Esophagus squamous epithelium (tissue), 5 donors: Measurements from ENCODE around the gene FGGY. TPM values are rescaled to one million over a fixed set of nuclear protein-coding genes. Genes with fewer than 3 reads are reported as not detected.

ENCODE experiments used
- DNase-seq: peaks from one replicate; lab custom pipeline; 2025; lab: John Stamatoyannopoulos, UW
- H3K27ac ChIP-seq, 4 donors: fragments of 200-600 bp; sonication (generic); one replicate each; pipeline ENCODE4 v1.5.1; 2016 to 2019; ENCODE audit warnings: mild to moderate bottlenecking in 1 of 4
- H3K27me3 ChIP-seq, 4 donors: fragments of 200-600 bp; sonication (generic); 1 replicate in 3 of 4; 2 replicates in 1 of 4; pipeline versions ENCODE4 v1.5.1 to v1.6.0; 2017 to 2021; ENCODE audit warnings: antibody characterized with exemption in 1 of 4
- H3K36me3 ChIP-seq, 3 donors: fragments of 200-600 bp; sonication (generic); one replicate each; pipeline ENCODE4 v1.5.1; 2016 to 2019
- H3K4me1 ChIP-seq, 3 donors: fragments of 200-600 bp; sonication (generic); one replicate each; pipeline ENCODE4 v1.5.1; 2017 to 2019
- H3K4me3 ChIP-seq, 4 donors: fragments of 200-600 bp; sonication (generic); 1 replicate in 3 of 4; 2 replicates in 1 of 4; pipeline ENCODE4 v1.5.1; 2016 to 2019; ENCODE audit warnings: mild to moderate bottlenecking in 2 of 4, moderate library complexity in 1 of 4
- H3K9me3 ChIP-seq, 3 donors: fragments of 200-600 bp; sonication (generic); one replicate each; pipeline ENCODE4 v1.5.1; 2016 to 2019
- CTCF ChIP-seq, 6 experiments: fragments of 450-650 bp in 4 of 6; fragments of 200-600 bp in 2 of 6; sonication (generic) in 2 of 6; IDR thresholded peaks; one replicate each; pipeline ENCODE4 v1.5.1; 2016 to 2019; ENCODE audit warnings: antibody characterized with exemption in 6 of 6, mild to moderate bottlenecking in 4 of 6, moderate library complexity in 4 of 6
- POLR2A ChIP-seq, 4 donors: fragments of 450-650 bp; IDR thresholded peaks; one replicate each; pipeline ENCODE4 v1.6.1; 2017; ENCODE audit warnings: antibody characterized with exemption in 4 of 4, mild to moderate bottlenecking in 4 of 4, moderate library complexity in 3 of 4
- WGBS, 2 donors: methylation state at CpG; one replicate each; pipeline ENCODE4 v1.1.5; 2018; 5-methylcytosine and 5-hydroxymethylcytosine counted together
- intact Hi-C: fragments of 100-400 bp; cut with DNase I; formaldehyde crosslinking; loops from one replicate; pipeline ENCODE4 v1.15.0; 2022
- total RNA-seq, 4 donors: library from RNA; depleted of rRNA; stranded (reverse); fragments of >200 nt; gene quantifications; one replicate each; pipeline ENCODE4 v1.1.0, GENCODE V29; 2016
- donor health status: DM: yes; HTN: yes; CAD: no.

FGGY gene
- total RNA-seq, 4 donors from 2014 or later, result 6.0 to 18.1 (median 9.3) TPM

GRCh38 chr1:59752556-59753414 lies 455.9 kb downstream of the FGGY start:
- no peaks in the 10 kb centered on the region for H3K36me3 ChIP-seq
- H3K27ac ChIP-seq, result no peak overlapping the region
- no peak for DNase-seq
- H3K4me1 ChIP-seq, result peaks cover 6 to 30% (median 10%) of the 10 kb centered on the region in 3 donors
- no peak overlapping the region for H3K4me3 ChIP-seq
- 57 to 81% methylated on average over 5 of the region's 5 CpGs for WGBS, 2 donors
- H3K9me3 ChIP-seq, result no peaks in the 10 kb centered on the region
- TF ChIP-seq POLR2A (IDR thresholded peaks at IDR 0.05) (no peak), CTCF (IDR thresholded peaks at IDR 0.05) (no peak)
- intact Hi-C loops, result loop anchor here (10.0 kb wide), 1 partner anchor 1008 kb away; no protein-coding TSS in a partner anchor
- no peaks in the 10 kb centered on the region for H3K27me3 ChIP-seq

GRCh38 chr1:59755069-59755685 lies 458.3 kb downstream of the FGGY start:
- TF ChIP-seq POLR2A (IDR thresholded peaks at IDR 0.05), result no peak
- TF ChIP-seq CTCF (IDR thresholded peaks at IDR 0.05), result no peak
- H3K4me3 ChIP-seq, result no peak overlapping the region
- H3K9me3 ChIP-seq, result no peaks in the 10 kb centered on the region
- peaks cover 9 to 38% (median 10%) of the 10 kb centered on the region in 3 donors for H3K4me1 ChIP-seq
- 91 to 92% methylated on average over 9 of the region's 9 CpGs for WGBS, 2 donors
- intact Hi-C loops, result loop anchor here (10.0 kb wide), 1 partner anchor 1010 kb away; no protein-coding TSS in a partner anchor
- no peak overlapping the region for H3K27ac ChIP-seq
- no peak for DNase-seq
- H3K36me3 ChIP-seq, result no peaks in the 10 kb centered on the region
- H3K27me3 ChIP-seq, result no peaks in the 10 kb centered on the region

GRCh38 chr1:59757197-59757747 lies 460.4 kb downstream of the FGGY start:
- Histone ChIP-seq H3K27ac (no peak overlapping the region), H3K9me3 (no peaks in the 10 kb centered on the region), H3K27me3 (no peaks in the 10 kb centered on the region), H3K4me3 (no peak overlapping the region), H3K4me1 (peaks cover 0 to 39% (median 7%) of the 10 kb centered on the region in 3 donors), H3K36me3 (no peaks in the 10 kb centered on the region)
- no peak for TF ChIP-seq POLR2A (IDR thresholded peaks at IDR 0.05)
- TF ChIP-seq CTCF (IDR thresholded peaks at IDR 0.05), result no peak
- intact Hi-C loops, result loop anchor here (10.0 kb wide), 1 partner anchor 1012 kb away; no protein-coding TSS in a partner anchor
- no peak for DNase-seq
- WGBS, 2 donors, result 88 to 89% methylated on average over 4 of the region's 4 CpGs

GRCh38 chr1:59759156-59759925 lies 462.4 kb downstream of the FGGY start:
- WGBS, 2 donors, result 5% methylated on average over 8 to 9 of the region's 11 CpGs
- peak; percentile 12 for DNase-seq
- Histone ChIP-seq H3K9me3 (no peaks in the 10 kb centered on the region), H3K36me3 (no peaks in the 10 kb centered on the region), H3K4me3 (peak overlapping the region in 1 of 4 donors; percentile 46), H3K27ac (peak overlapping the region; percentile 11 to 67 (median 44)), H3K27me3 (no peaks in the 10 kb centered on the region), H3K4me1 (peaks cover 0 to 52% (median 7%) of the 10 kb centered on the region in 3 donors)
- intact Hi-C loops, result loop anchor here (10.0 kb wide), 1 partner anchor 1015 kb away; no protein-coding TSS in a partner anchor
- peak; percentile 82 to 98 (median 94) for TF ChIP-seq CTCF (IDR thresholded peaks at IDR 0.05)
- no peak for TF ChIP-seq POLR2A (IDR thresholded peaks at IDR 0.05)
